HCT116 (cell line): ENCODE measurements around the gene FMC1. TPM values are rescaled to one million over a fixed set of nuclear protein-coding genes. Genes with fewer than 3 reads are reported as not detected.

Experiments used
- ATAC-seq: fragments of 200-7000 bp; cut with Tn5 transposase; 2 replicates; pipeline ENCODE4 v1.9.1; 2020; ENCODE audit warnings: mild to moderate bottlenecking, moderate library complexity
- BruUV-seq: library from RNA; stranded (reverse); fragments of 400-500 nt; replicated peaks from 2 replicates; lab custom pipeline; 2021; lab: Mats Ljungman, UMichigan
- CTCF ChIA-PET: fragments of 300-600 bp; sonication (Branson Sonifier 250); formaldehyde crosslinking; loops from one replicate; lab custom pipeline; 2021; ENCODE audit warnings: antibody characterized with exemption; lab: Charles Lee
- POLR2A ChIA-PET: fragments of 300-600, 350-600 bp; sonication (Branson Sonifier 250); formaldehyde crosslinking; loops from one replicate; lab custom pipeline; 2021; ENCODE audit warnings: antibody characterized with exemption; lab: Charles Lee
- RAD21 ChIA-PET, 2 experiments: fragments of 300-600 bp; sonication (Branson Sonifier 250); formaldehyde crosslinking; loops; one replicate each; lab custom pipeline; 2023; ENCODE audit warnings: low total read pairs in 2 of 2; ENCODE audit not compliant: uncharacterized antibody in 2 of 2, unreplicated experiment in 2 of 2, low non-redundant PET in 1 of 2; lab: Charles Lee
- DNase-seq: peaks from one replicate; pipeline ENCODE4 v3.0.0-alpha.2; 2010; ENCODE audit warnings: low read depth, low spot score
- H2AFZ ChIP-seq: fragments of 200-600 bp; shearing (Covaris generic), sonication (generic); 2 replicates; pipeline ENCODE4 v1.6.1; 2017; ENCODE audit warnings: low read depth, mixed run types, mixed read lengths, antibody characterized with exemption, low read length; ENCODE audit not compliant: poor library complexity, severe bottlenecking
- H3K27ac ChIP-seq: 2 replicates; pipeline ENCODE4 v1.5.1; 2012; ENCODE audit warnings: low read depth, low read length
- H3K27me3 ChIP-seq: fragments of 200-600 bp; sonication (generic); 2 replicates; pipeline ENCODE4 v1.6.1; 2016; ENCODE audit warnings: mixed run types, low read length, mixed read lengths; ENCODE audit not compliant: insufficient read depth
- H3K36me3 ChIP-seq, 2 experiments: fragments of 200-500 bp in 1 of 2; fragments of 200-600 bp in 1 of 2; sonication (Bioruptor generic) in 1 of 2; sonication (generic) in 1 of 2; 2 replicates each; pipeline versions ENCODE4 v1.5.1 to v1.6.1; 2014 to 2016; ENCODE audit warnings: low read length in 2 of 2, inconsistent platforms in 1 of 2, mixed read lengths in 1 of 2, mixed run types in 1 of 2; ENCODE audit not compliant: insufficient read depth in 2 of 2, control insufficient read depth in 1 of 2
- H3K4me1 ChIP-seq, 2 experiments: fragments of 200-600 bp in 1 of 2; sonication (generic) in 1 of 2; 2 replicates each; pipeline versions ENCODE4 v1.5.1 to v1.6.1; 2012 to 2017; ENCODE audit warnings: low read length in 2 of 2, inconsistent platforms in 1 of 2, mild to moderate bottlenecking in 1 of 2, mixed read lengths in 1 of 2, mixed run types in 1 of 2, moderate library complexity in 1 of 2; ENCODE audit not compliant: insufficient read depth in 2 of 2, control insufficient read depth in 1 of 2
- H3K4me2 ChIP-seq: fragments of 200-600 bp; sonication (generic); 2 replicates; pipeline ENCODE4 v1.6.1; 2017; ENCODE audit warnings: mixed run types, low read length, mixed read lengths
- H3K4me3 ChIP-seq, 2 experiments: fragments of 200-600 bp in 1 of 2; sonication (generic) in 1 of 2; replicated peaks in 1 of 2; 2 replicates each; pipeline ENCODE4 v1.5.1; 2011 to 2016; ENCODE audit warnings: low read length in 2 of 2, control low read depth in 1 of 2, low read depth in 1 of 2, mild to moderate bottlenecking in 1 of 2, mixed read lengths in 1 of 2, mixed run types in 1 of 2
- H3K79me2 ChIP-seq: fragments of 200-600 bp; sonication (generic); 2 replicates; pipeline ENCODE4 v1.6.1; 2017; ENCODE audit warnings: mild to moderate bottlenecking, mixed run types, low read length, moderate library complexity, mixed read lengths; ENCODE audit not compliant: insufficient read depth
- H3K9ac ChIP-seq: fragments of 200-600 bp; sonication (generic); 2 replicates; pipeline ENCODE4 v1.6.1; 2016; ENCODE audit warnings: low read length, mixed read lengths
- H3K9me2 ChIP-seq: fragments of 200-600 bp; sonication (generic), shearing (Covaris generic); 2 replicates; pipeline ENCODE4 v1.6.1; 2017; ENCODE audit warnings: mixed run types, mild to moderate bottlenecking, moderate library complexity; ENCODE audit not compliant: insufficient read depth
- H3K9me3 ChIP-seq, 2 experiments: fragments of 200-500 bp in 1 of 2; fragments of 200-600 bp in 1 of 2; sonication (Bioruptor generic) in 1 of 2; sonication (generic) in 1 of 2; 2 replicates each; pipeline ENCODE4 v1.6.1; 2014 to 2017; ENCODE audit warnings: low read length in 2 of 2, mixed read lengths in 2 of 2, inconsistent platforms in 1 of 2, low read depth in 1 of 2, mild to moderate bottlenecking in 1 of 2, mixed run types in 1 of 2, moderate library complexity in 1 of 2; ENCODE audit not compliant: control insufficient read depth in 1 of 2, insufficient read depth in 1 of 2
- H4K20me1 ChIP-seq: fragments of 200-600 bp; sonication (generic), shearing (Covaris generic); 2 replicates; pipeline ENCODE4 v1.6.1; 2017; ENCODE audit warnings: mixed run types, mild to moderate bottlenecking, moderate library complexity; ENCODE audit not compliant: insufficient read depth
- ATF3 ChIP-seq: IDR thresholded peaks from 2 replicates; pipeline ENCODE4 v1.6.1; 2012
- CBX3 ChIP-seq: IDR thresholded peaks from 2 replicates; pipeline ENCODE4 v1.6.1; 2012; ENCODE audit warnings: low read depth
- CEBPB ChIP-seq: IDR thresholded peaks from 2 replicates; pipeline ENCODE4 v1.6.1; 2012; ENCODE audit warnings: low read depth
- EGR1 ChIP-seq: IDR thresholded peaks from 2 replicates; pipeline ENCODE4 v1.6.1; 2012; ENCODE audit warnings: low read depth
- ELF1 ChIP-seq: IDR thresholded peaks from 2 replicates; pipeline ENCODE4 v1.6.1; 2012; ENCODE audit warnings: low read depth, borderline replicate concordance
- EZH2 ChIP-seq: fragments of 200-600 bp; sonication (generic); IDR thresholded peaks from 2 replicates; pipeline ENCODE4 v1.6.1; 2017; ENCODE audit warnings: antibody characterized with exemption, mixed run types
- EZH2phosphoT487 ChIP-seq: fragments of 200-600 bp; IDR thresholded peaks from 2 replicates; pipeline ENCODE4 v1.6.1; 2018; ENCODE audit warnings: antibody characterized with exemption, borderline replicate concordance
- FOSL1 ChIP-seq: IDR thresholded peaks from 2 replicates; pipeline ENCODE4 v1.6.1; 2012; ENCODE audit warnings: low read depth
- JUND ChIP-seq: IDR thresholded peaks from 2 replicates; pipeline ENCODE4 v1.6.1; 2012
- POLR2AphosphoS5 ChIP-seq: IDR thresholded peaks from 2 replicates; pipeline ENCODE4 v1.6.1; 2011; ENCODE audit warnings: mild to moderate bottlenecking, low read depth, low read length, moderate library complexity
- RAD21 ChIP-seq: IDR thresholded peaks from 2 replicates; pipeline ENCODE4 v1.6.1; 2012; ENCODE audit warnings: low read depth, mild to moderate bottlenecking
- SIN3A ChIP-seq: IDR thresholded peaks from 2 replicates; pipeline ENCODE4 v1.6.1; 2012; ENCODE audit warnings: low read depth
- SP1 ChIP-seq: IDR thresholded peaks from 2 replicates; pipeline ENCODE4 v1.6.1; 2012; ENCODE audit warnings: low read depth
- SRF ChIP-seq: IDR thresholded peaks from 2 replicates; pipeline ENCODE4 v1.6.1; 2012; ENCODE audit warnings: low read depth
- ZFX ChIP-seq: fragments of 450-650 bp; IDR thresholded peaks from 2 replicates; pipeline ENCODE4 v1.6.1; 2017
- ZNF274 ChIP-seq: fragments of 200-500 bp; sonication (Bioruptor generic); IDR thresholded peaks from 2 replicates; pipeline ENCODE4 v1.6.1; 2014; ENCODE audit warnings: mild to moderate bottlenecking, low read depth, low read length, inconsistent platforms
- intact Hi-C: fragments of 100-400 bp; cut with micrococcal nuclease; formaldehyde crosslinking; loops from 2 replicates; pipeline ENCODE4 v1.10.0; 2022
- total RNA-seq: library from RNA; stranded (reverse); gene quantifications from one replicate; pipeline ENCODE4 v1.2.1, GENCODE V29; 2021; ENCODE audit not compliant: unreplicated experiment
- TF ChIP-seq, protein P1 (sequence below): IDR thresholded peaks from 2 replicates; pipeline ENCODE4 v1.6.1; 2011; ENCODE audit warnings: mild to moderate bottlenecking, low read length, moderate library complexity; ENCODE audit not compliant: insufficient replicate concordance; ENCODE audit errors: extremely low read depth
- TF ChIP-seq, protein P2 (sequence below): IDR thresholded peaks from 2 replicates; pipeline ENCODE4 v1.6.1; 2012

FMC1 gene
- total RNA-seq, 1 experiment from 2014 or later = 19.4 TPM

- no peaks in the 10 kb centered on the region for H3K9me3 ChIP-seq
- H3K9ac ChIP-seq = no peak overlapping the region
- ChIA-PET POLR2A (no interaction called here), CTCF (no interaction called here), RAD21 (no interaction called here)
- intact Hi-C loops = no loop called here
- peaks cover 10 to 20% of the 10 kb centered on the region in 2 experiments; a peak in 3 of 4 replicates for H3K36me3 ChIP-seq
- H3K27ac ChIP-seq = no peak overlapping the region
- H3K27me3 ChIP-seq = no peaks in the 10 kb centered on the region
- no peak overlapping the region for H2AFZ ChIP-seq
- no peaks in the 10 kb centered on the region for H3K9me2 ChIP-seq
- no peak overlapping the region for H3K4me3 ChIP-seq
- no peaks in the 10 kb centered on the region for H3K4me1 ChIP-seq
- 0 out of 2 replicates have a peak, but pooled peaks cover 12% of the 10 kb centered on the region for H4K20me1 ChIP-seq
- ATAC-seq (no peak), DNase-seq (no peak)
- no TSS peak for BruUV-seq
- H3K79me2 ChIP-seq = peaks cover 88% of the 10 kb centered on the region
- TF ChIP-seq FOSL1 = no peak
- no peak for TF ChIP-seq ATF3
- no peak for TF ChIP-seq EZH2phosphoT487
- no peak for TF ChIP-seq ZFX
- TF ChIP-seq SIN3A = no peak
- no peak for TF ChIP-seq ELF1
- no peak for TF ChIP-seq ZNF274
- TF ChIP-seq POLR2AphosphoS5 = no peak
- TF ChIP-seq SRF = no peak
- TF ChIP-seq CEBPB = no peak
- TF ChIP-seq, protein P1, sequence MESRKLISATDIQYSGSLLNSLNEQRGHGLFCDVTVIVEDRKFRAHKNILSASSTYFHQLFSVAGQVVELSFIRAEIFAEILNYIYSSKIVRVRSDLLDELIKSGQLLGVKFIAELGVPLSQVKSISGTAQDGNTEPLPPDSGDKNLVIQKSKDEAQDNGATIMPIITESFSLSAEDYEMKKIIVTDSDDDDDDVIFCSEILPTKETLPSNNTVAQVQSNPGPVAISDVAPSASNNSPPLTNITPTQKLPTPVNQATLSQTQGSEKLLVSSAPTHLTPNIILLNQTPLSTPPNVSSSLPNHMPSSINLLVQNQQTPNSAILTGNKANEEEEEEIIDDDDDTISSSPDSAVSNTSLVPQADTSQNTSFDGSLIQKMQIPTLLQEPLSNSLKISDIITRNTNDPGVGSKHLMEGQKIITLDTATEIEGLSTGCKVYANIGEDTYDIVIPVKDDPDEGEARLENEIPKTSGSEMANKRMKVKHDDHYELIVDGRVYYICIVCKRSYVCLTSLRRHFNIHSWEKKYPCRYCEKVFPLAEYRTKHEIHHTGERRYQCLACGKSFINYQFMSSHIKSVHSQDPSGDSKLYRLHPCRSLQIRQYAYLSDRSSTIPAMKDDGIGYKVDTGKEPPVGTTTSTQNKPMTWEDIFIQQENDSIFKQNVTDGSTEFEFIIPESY = no peak
- no peak for TF ChIP-seq JUND
- TF ChIP-seq RAD21 = no peak
- TF ChIP-seq EZH2 = no peak
- no peak for TF ChIP-seq CBX3
- TF ChIP-seq EGR1 = no peak
- TF ChIP-seq SP1 = no peak
- TF ChIP-seq, protein P2, sequence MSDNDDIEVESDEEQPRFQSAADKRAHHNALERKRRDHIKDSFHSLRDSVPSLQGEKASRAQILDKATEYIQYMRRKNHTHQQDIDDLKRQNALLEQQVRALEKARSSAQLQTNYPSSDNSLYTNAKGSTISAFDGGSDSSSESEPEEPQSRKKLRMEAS = no peak
- no peak overlapping the region for H3K4me2 ChIP-seq
Measured at GRCh38 chr7:139384611-139385010, 43.5 kb downstream of the FMC1 start.
